ENCODE measurements around the gene ARFGEF3. TPM values are rescaled to one million over a fixed set of nuclear protein-coding genes. Genes with fewer than 3 reads are reported as not detected.

Gene ARFGEF3
- total RNA-seq, 2 experiments from 2014 or later: 0.50 to 0.55 TPM

DNA sequence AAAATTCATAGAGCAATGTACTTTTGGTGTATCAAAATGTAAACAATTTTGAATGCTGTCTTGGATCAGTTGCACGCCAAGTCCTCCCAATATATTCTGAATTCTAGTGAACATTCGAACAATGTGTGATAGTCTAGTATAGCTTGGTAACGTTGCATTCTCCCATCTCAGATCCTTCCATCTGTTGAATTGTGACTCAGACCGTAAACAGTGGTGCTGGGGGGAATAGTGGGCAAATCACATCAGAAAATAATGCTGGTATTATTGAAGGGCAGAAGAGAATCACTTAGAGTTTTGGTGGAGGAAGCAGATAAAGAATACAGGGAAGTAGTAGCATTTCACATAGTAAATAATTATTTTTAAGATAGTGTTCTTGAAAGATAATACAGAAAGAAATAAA lies 102.2 kb downstream of the ARFGEF3 start:
- H3K27ac Mint-ChIP-seq: no peak overlapping the region
- no peaks in the 10 kb centered on the region for H3K9me3 Mint-ChIP-seq
- H3K4me3 Mint-ChIP-seq: no peak overlapping the region
- H3K4me1 Mint-ChIP-seq: no peaks in the 10 kb centered on the region
- no peak for DNase-seq
- no peaks in the 10 kb centered on the region for H3K36me3 Mint-ChIP-seq (ENCODE audit: low read depth)
- H3K27me3 Mint-ChIP-seq: peaks cover 14% of the 10 kb centered on the region
- ChIA-PET POLR2A (no interaction called here), CTCF (no interaction called here)

- Mint-ChIP-seq H3K36me3 (ENCODE audit: low read depth) (no peaks in the 10 kb centered on the region), H3K4me1 (no peaks in the 10 kb centered on the region), H3K4me3 (no peak overlapping the region), H3K27me3 (peaks cover 16% of the 10 kb centered on the region), H3K9me3 (no peaks in the 10 kb centered on the region), H3K27ac (no peak overlapping the region)
- DNase-seq: no peak
- ChIA-PET CTCF (no interaction called here), POLR2A (no interaction called here)
These were observed 102.7 kb downstream of the ARFGEF3 start for GRCh38 chr6:138264372-138264880.

DNA sequence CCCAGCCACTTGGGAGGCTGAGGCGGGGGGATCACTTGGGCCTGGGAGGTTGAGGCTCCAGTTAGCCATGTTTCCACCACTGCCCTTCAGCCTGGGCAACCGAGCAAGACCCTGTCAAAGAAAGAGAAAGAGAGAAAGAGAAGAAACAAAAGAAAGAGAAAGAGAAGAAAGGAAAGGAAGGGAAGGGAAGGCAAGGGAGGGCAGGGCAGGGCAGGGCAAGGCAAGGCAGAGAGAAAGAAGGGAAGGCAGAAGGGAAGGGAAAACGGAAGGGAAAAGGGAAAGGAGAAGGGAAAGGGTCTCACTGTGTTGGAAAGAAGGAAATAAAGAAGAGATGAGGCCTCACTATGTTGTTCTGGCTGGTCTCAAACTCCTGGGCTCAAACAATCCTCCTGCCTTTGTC lies 104.4 kb downstream of the ARFGEF3 start:
- CTCF ChIA-PET: no interaction called here
- Mint-ChIP-seq H3K36me3 (ENCODE audit: low read depth) (no peaks in the 10 kb centered on the region), H3K27me3 (peaks cover 10% of the 10 kb centered on the region), H3K4me3 (no peak overlapping the region), H3K9me3 (no peaks in the 10 kb centered on the region), H3K4me1 (no peaks in the 10 kb centered on the region), H3K27ac (no peak overlapping the region)
- DNase-seq: no peak
- POLR2A ChIA-PET: no interaction called here

DNA sequence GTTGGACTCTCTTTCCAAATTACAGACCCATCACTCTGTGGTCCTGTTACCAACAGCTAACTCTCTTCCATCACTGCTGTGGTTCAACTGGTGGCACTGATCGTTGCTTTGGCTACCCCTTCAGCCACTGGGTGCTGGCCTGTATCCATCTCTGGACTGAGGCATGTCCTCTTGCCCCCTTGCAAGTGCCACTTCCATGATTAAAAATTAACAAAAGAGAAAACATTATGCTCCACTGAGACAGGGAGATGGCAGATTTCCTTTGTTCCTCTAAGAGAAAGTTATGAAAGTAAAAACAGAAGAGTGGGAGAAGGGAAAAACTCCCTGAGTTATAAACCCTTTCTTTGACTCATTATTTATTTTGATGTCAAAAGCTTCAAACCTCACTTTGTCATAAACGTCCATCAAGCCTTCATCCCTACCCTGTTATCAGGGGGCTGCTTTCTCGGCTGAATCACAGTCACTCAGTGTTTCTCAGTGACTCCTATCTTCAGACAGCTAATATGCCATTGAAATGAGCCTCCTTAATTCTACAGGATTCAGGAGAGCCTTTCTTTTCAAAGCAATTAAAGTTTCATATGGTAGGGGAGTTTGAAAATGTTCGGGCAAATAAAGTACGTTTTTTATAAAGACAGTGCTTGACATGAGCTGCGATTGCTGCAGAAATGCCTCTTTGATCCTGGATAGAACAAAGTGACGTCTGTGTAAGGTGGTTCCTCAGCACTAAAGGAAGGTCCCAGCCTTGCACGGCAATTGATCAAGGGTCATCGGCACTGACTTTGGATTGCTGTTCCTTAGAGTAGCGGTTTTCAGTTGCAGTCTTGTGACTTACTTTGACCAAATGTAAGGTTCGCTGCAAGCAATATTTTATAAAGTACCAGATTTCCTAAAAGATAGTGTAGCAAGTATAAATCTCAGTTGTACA lies 106.5 kb downstream of the ARFGEF3 start:
- H3K9me3 Mint-ChIP-seq: no peaks in the 10 kb centered on the region
- no peaks in the 10 kb centered on the region for H3K4me1 Mint-ChIP-seq
- DNase-seq: no peak
- no peak overlapping the region for H3K4me3 Mint-ChIP-seq
- no peak overlapping the region for H3K27ac Mint-ChIP-seq
- peaks cover 9% of the 10 kb centered on the region for H3K27me3 Mint-ChIP-seq
- H3K36me3 Mint-ChIP-seq (ENCODE audit: low read depth): no peaks in the 10 kb centered on the region
- POLR2A ChIA-PET: no interaction called here
- CTCF ChIA-PET: no interaction called here

GRCh38 chr6:138271451-138271850 lies 109.7 kb downstream of the ARFGEF3 start:
- H3K4me1 Mint-ChIP-seq: no peaks in the 10 kb centered on the region
- no peaks in the 10 kb centered on the region for H3K9me3 Mint-ChIP-seq
- peaks cover 8% of the 10 kb centered on the region for H3K27me3 Mint-ChIP-seq
- ChIA-PET CTCF (no interaction called here), POLR2A (interaction anchor here (0.8 kb wide), 1 partner anchor 53 kb away, joined by 3 read pairs; no protein-coding TSS in a partner anchor)
- H3K27ac Mint-ChIP-seq: no peak overlapping the region
- no peak overlapping the region for H3K4me3 Mint-ChIP-seq
- no peak for DNase-seq
- no peaks in the 10 kb centered on the region for H3K36me3 Mint-ChIP-seq (ENCODE audit: low read depth)

DNA sequence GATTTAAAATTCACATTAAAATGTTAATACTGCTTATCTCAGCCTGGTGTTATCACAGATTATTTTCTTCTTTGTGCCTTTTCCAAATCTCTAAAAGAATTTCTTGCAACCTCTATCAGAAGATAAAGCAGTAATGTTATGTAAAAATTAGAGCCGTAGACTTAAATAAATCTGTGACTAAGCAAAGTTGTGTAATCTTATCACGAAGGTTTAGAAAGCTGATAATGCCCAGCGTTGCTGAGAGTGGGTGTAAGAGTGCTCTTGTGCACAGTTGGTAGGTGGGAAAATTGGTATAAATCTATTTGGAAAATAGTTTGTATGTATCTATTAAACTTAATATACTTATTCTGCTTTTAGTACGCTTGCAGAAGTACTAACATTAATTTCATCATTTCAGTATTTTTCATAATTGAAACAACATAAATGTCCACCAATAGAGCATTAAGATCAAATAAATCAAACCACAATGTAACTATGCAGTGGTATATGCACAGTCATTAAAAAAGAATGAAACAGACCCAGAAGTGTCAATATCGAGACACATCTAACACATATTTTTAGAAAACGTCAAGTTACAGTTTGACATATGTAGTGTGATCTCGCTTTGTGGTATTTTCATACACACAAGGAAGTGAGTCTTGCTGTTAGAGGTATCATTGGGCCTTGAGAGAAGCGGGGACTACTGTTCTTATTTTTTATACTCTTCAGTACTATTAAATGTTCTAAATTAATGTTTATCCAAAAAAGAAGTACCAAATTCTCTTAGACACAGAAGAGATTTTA lies 111.0 kb downstream of the ARFGEF3 start:
- no peaks in the 10 kb centered on the region for H3K36me3 Mint-ChIP-seq (ENCODE audit: low read depth)
- CTCF ChIA-PET: no interaction called here
- no peaks in the 10 kb centered on the region for H3K9me3 Mint-ChIP-seq
- no peak overlapping the region for H3K27ac Mint-ChIP-seq
- H3K4me1 Mint-ChIP-seq: no peaks in the 10 kb centered on the region
- POLR2A ChIA-PET: no interaction called here
- H3K4me3 Mint-ChIP-seq: no peak overlapping the region
- DNase-seq: no peak
- peaks cover 8% of the 10 kb centered on the region for H3K27me3 Mint-ChIP-seq

GRCh38 chr6:138275976-138276375 lies 114.2 kb downstream of the ARFGEF3 start:
- POLR2A ChIA-PET: no interaction called here
- Mint-ChIP-seq H3K36me3 (ENCODE audit: low read depth) (no peaks in the 10 kb centered on the region), H3K4me1 (no peaks in the 10 kb centered on the region), H3K27ac (no peak overlapping the region), H3K9me3 (no peaks in the 10 kb centered on the region), H3K27me3 (peaks cover 4% of the 10 kb centered on the region), H3K4me3 (no peak overlapping the region)
- DNase-seq: no peak
- CTCF ChIA-PET: interaction anchor here (0.7 kb wide), 1 partner anchor 12 kb away, joined by 4 read pairs; no protein-coding TSS in a partner anchor

DNA sequence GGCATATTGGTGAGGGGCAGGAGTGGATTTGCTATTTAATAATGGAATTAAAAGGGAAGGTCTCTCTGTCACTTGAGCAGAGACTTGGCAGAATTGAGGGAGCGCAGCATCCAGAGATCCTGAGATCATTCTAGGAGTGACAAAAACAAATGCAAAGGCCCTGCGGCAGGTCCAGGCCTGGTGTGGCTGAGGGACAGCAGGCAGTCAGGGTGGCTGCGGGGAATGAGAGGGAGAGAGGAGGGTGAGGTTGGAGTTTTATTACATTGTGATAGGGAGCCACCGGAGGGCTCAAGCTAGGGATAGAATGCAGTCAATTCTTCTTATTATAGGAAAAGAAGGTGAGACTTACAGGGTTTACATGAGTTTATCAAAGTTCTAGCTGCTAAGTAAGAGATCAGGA lies 116.1 kb downstream of the ARFGEF3 start:
- peaks cover 4% of the 10 kb centered on the region for H3K27me3 Mint-ChIP-seq
- no peak overlapping the region for H3K4me3 Mint-ChIP-seq
- no peak overlapping the region for H3K27ac Mint-ChIP-seq
- H3K4me1 Mint-ChIP-seq: no peaks in the 10 kb centered on the region
- no peaks in the 10 kb centered on the region for H3K36me3 Mint-ChIP-seq (ENCODE audit: low read depth)
- no peaks in the 10 kb centered on the region for H3K9me3 Mint-ChIP-seq
- DNase-seq: no peak
- ChIA-PET POLR2A (no interaction called here), CTCF (interaction anchor here (1.7 kb wide), 1 partner anchor 10 kb away, joined by 6 read pairs; no protein-coding TSS in a partner anchor)

- ChIA-PET CTCF (interaction anchor here (1.7 kb wide), 1 partner anchor 9 kb away, joined by 6 read pairs; no protein-coding TSS in a partner anchor), POLR2A (no interaction called here)
- Mint-ChIP-seq H3K4me1 (no peaks in the 10 kb centered on the region), H3K4me3 (no peak overlapping the region), H3K9me3 (no peaks in the 10 kb centered on the region), H3K27me3 (peaks cover 2% of the 10 kb centered on the region), H3K36me3 (ENCODE audit: low read depth) (no peaks in the 10 kb centered on the region), H3K27ac (no peak overlapping the region)
- DNase-seq: no peak
These were observed 116.6 kb downstream of the ARFGEF3 start for GRCh38 chr6:138278326-138278725.

DNA sequence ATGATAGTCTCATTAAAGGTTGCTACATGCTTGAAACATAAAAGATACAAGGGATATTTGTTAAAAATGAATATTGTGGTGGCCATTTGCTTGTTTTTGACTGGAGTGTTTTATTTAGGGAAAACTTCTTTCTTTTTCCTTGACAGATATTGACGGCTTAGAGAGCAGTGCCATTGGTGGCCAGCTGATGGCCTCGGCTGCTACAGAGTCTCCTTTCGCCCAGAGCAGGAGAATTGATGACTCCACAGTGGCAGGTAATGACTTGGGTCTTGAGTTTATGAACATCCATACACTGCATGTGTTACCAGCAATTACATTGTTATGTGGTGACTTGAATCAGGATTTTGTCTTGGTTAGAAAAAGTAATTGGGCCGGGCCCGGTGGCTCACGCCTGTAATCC lies 124.1 kb downstream of the ARFGEF3 start:
- CTCF ChIA-PET: interaction anchor here (0.7 to 5.4 kb wide), 4 partner anchors 52 to 581 kb away, joined by 3 to 49 read pairs (median 4); no protein-coding TSS in a partner anchor
- H3K27me3 Mint-ChIP-seq: no peaks in the 10 kb centered on the region
- H3K27ac Mint-ChIP-seq: no peak overlapping the region
- no peak for DNase-seq
- no peaks in the 10 kb centered on the region for H3K36me3 Mint-ChIP-seq (ENCODE audit: low read depth)
- H3K9me3 Mint-ChIP-seq: no peaks in the 10 kb centered on the region
- no peak overlapping the region for H3K4me3 Mint-ChIP-seq
- POLR2A ChIA-PET: no interaction called here
- peaks cover 5% of the 10 kb centered on the region for H3K4me1 Mint-ChIP-seq

- peaks cover 5% of the 10 kb centered on the region for H3K4me1 Mint-ChIP-seq
- ChIA-PET POLR2A (no interaction called here), CTCF (interaction anchor here (0.6 to 5.4 kb wide), 5 partner anchors 8 to 205 kb away, joined by 3 to 49 read pairs (median 3); no protein-coding TSS in a partner anchor)
- no peaks in the 10 kb centered on the region for H3K36me3 Mint-ChIP-seq (ENCODE audit: low read depth)
- no peak overlapping the region for H3K4me3 Mint-ChIP-seq
- no peak overlapping the region for H3K27ac Mint-ChIP-seq
- no peak for DNase-seq
- H3K9me3 Mint-ChIP-seq: no peaks in the 10 kb centered on the region
- H3K27me3 Mint-ChIP-seq: no peaks in the 10 kb centered on the region
These were observed 125.0 kb downstream of the ARFGEF3 start for GRCh38 chr6:138286698-138287097.

DNA sequence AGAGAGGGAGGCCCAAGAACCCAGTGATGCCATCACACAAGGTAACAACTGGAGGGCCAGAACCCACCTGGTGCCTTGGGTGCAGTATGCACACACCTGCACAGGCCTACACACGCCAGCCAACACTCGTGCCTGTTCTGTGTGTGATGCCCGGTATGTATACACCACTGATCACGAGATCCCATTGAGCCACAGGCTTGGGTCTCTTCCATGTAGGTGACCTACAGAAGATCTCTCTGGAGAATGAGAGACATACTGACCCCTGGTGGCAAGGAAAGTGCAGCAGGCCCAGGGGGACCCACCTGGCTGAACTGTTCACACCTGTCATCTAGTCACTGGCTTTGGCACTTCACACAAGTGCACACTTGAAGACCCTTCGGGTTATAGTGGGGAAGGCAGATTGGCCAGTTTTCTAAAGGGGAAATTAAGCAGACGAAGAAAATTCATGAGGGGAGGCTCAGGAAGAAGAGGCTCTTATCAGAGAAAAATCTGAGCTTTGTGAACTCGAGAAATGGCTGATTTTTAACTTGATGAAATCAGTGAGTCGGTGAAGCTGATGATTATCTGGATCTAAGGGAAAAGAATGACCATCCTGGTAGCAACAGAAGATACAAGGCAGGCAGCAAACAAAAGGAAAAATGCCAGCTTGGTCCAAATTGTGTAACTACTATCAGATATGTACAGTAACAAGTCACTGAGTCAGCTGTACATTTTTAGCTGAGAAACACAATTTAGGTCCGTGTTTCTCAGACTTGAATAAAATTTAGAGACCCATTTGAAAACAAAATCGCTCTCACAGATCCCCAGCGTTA lies 125.6 kb downstream of the ARFGEF3 start:
- ChIA-PET CTCF (interaction anchor here (0.6 to 5.4 kb wide), 9 partner anchors 9 to 206 kb away, joined by 3 to 49 read pairs (median 3); no protein-coding TSS in a partner anchor), POLR2A (no interaction called here)
- Mint-ChIP-seq H3K36me3 (ENCODE audit: low read depth) (no peaks in the 10 kb centered on the region), H3K4me1 (peaks cover 5% of the 10 kb centered on the region), H3K4me3 (no peak overlapping the region), H3K27ac (no peak overlapping the region), H3K27me3 (no peaks in the 10 kb centered on the region), H3K9me3 (no peaks in the 10 kb centered on the region)
- peak; percentile 51 for DNase-seq

Data from activated CD4-positive, alpha-beta memory T cell treated with anti-CD3 and anti-CD28 coated beads, Interleukin-2, amount 10 ng/mL, durations not matched to agents 7 days and 5 days (primary cell).